ENCODE results near the gene ARMC7.
"Not testable (repeated sequence)": the region's sequence is repeated elsewhere in the genome, so short reads cannot be mapped to it uniquely, and the experiment has no call there.

Gene ARMC7

DNA sequence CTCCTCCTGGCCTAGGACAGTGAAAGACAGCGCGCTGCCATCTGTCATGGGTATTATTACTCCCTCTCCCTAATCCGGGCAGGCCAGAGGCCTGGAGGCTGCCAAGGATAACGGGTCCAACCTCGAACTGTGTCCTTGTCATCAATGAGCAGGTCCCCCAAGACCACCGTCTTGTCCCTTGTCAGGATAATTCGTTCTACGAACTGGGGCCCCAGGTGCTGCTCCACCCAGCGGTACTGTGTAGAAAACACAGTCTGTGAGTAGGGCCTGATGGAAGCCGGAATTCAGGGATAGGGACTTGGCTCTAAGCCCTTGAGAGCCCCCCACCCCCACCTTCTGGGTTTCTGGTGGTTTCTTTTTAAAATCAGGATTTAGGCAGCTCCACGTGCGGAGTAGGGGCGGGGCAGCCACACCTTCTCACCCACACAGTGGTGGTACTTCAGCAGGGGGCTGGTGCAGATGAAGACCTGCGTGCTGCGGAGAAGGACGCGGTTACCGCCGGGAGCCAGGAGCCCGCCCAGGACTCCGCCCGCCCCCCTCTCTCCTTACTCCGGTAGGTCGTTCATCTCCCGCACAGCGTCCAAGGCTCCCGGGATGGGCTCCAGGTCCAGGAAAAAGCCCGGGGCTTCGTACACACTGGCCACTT is 21.0 kb downstream of the ARMC7 start:
- peak; percentile 66 for DNase-seq

DNA sequence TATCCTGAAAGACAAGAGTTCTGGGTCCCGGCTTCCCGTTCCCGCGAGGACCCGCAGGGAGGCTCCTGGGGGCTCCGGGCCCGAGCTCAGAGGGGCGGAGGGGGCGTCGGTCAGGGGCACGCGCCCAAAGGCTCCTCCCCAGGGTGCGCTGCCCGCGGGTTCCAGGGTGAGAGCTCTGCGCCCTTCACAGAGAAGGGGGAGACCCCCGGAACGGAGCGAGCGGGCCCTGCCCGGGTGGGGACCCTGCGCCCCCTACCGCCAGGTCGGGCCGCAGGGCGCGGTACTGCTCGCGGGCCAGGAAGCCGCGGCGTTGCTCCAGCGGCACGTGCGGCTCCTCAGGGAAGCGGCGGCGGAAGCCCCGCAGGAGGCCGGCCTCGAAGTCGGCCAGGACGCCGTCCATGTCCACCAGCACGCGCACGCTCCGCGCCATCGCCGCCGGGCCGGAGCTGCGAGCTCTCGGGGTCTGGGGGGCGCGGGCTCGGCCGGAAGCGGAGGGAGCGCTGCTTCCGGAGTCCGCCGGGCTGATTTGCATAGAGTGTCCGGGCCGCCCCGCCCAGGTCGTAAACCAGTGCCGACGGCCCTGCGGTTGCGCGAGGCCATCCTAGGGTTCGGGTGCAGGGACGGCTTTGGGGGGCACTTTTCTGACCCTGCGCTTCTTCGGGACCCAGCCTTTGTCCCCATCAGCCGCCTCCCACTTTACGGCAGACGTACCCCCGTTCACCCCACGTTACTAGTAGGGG is 21.7 kb downstream of the ARMC7 start, which contains the start of gene NT5C:
Gene NT5C (minus strand): TSS at position 465 of the 740 bp plus-strand sequence. CDS start 35 bp downstream, at position 430.
- peak; percentile 70 for DNase-seq

DNA sequence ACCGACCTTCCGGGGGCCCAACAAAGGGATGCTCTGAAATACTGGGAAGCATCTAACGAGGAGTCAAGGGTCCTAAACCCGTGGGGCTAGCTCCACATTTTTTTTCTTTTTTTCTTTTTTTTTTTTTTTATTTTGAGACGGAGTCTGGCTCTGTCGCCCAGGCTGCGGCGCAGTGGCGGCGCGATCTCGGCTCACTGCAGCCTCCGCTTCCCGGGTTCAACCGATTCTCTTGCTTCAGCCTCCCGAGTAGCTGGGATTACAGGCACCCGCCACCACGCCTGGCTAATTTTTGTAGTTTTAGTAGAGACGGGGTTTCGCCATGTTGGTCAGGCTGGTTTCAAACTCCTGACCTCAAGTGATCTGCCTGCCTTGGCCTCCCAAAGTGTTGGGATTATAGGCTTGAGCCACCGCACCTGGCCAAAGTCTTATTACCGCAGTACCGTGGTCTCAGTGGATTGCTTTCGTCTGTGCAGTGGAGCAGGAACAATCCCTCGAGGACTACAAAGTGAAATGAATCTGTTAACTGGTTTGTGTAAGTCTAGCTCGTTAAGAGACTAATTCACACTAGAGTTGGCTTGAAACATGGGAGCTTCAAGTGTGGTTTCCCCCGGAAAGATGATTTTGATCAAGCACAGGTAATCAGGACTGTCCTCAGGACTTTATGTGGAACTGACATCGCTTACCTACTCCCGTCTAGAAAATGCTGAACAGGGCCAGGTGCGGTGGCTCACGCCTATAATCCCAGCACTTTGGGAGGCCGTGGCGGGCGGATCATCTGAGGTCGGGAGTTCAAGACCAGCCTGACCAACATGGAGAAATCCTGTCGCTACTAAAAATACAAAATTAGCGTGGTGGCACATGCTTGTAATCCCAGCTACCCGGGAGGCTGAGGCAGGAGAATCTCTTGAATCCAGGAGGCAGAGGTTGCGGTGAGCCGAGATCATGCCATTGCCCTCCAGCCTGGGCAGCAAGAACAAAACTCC is 22.5 kb downstream of the ARMC7 start:
- DNase-seq: not testable (repeated sequence)

DNA sequence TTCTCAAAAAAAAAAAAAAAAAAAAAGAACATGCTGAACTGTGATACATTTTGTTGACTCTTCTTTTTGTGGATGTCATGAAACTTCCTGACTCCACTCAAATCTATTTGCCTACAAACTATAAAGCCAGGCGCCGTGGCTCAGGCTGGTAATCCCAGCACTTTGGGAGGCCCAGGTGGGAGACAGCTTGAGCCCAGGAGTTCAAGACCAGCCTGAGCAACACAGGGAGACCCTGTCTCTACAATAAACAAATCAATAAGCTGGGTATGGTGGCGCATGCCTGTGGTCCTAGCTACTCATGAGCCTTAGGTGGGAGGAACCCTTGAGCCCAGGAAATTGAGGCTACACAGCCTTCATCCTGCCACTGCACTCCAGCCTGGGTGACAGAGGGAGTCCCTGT is 23.2 kb downstream of the ARMC7 start:
- no peak for DNase-seq

DNA sequence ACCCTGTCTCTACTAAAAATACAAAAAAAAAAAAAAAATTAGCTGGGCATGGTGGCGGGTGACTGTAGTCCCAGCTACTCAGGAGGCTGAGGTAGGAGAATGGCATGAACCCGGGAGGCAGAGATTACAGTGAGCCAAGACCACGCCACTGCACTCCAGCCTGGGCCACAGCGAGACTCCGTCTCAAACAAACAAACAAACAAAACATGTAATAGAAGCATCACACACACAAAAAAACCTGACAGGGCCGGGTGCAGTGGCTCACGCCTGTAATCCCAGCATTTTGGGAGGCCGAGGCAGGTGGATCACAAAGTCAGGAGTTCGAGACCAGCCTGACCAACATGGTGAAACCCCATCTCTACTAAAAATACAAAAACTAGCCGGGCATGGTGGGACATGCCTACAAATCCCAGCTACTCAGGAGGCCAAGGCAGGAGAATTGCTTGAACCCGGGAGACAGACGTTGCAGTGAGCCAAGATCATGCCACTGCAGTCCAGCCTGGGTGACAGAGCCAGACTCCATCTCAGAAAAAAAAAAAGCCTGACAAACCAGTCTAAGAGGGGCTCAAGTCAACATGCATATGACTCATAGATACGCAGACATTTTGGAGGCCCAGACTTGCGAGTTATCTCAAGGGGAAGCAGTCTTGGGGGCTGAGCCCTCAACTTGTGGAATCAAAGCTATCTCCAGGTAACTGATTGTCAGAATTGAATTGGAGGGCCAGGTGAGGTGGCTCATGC is 24.0 kb downstream of the ARMC7 start:
- not testable (repeated sequence) for DNase-seq

DNA sequence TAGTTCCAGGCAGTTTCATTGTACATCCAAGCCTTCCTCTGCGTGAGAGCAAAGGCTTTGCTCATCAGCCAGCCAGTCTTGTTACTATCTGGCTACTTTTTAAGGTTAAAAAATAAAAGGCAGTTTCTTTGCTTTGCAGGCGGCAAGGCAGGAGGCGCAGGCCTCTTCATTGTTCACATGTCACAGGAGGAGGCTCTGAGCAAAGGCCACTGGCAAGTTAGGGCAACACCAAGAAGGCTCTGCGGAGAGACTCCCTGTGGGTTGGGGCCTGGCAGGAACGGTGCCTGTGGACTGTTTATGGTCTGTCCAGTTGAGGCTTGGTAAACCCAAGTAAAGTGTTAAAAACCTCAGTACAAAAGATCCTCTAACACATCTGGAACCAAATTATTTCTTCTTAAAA is 25.7 kb downstream of the ARMC7 start:
- DNase-seq: no peak

DNA sequence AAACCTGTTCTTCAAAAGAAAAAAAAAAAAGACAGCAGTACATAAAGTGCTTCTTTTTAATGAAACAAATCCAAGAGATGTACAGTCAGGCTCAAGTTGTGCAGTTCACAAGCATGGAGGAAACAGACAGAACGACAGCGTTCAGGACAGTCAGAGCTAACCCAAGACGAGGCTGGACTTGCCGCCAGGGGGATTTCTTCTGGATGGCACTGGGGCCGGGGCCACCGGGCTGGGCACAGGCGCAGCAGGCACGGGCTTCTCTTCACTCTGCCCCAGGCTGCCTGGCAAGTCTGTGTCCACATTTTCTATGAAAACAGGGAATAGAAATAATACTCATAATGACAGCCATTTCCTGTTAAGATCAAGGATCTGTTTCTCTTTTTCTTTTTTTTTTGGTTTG is 26.2 kb downstream of the ARMC7 start:
- no peak for DNase-seq

DNA sequence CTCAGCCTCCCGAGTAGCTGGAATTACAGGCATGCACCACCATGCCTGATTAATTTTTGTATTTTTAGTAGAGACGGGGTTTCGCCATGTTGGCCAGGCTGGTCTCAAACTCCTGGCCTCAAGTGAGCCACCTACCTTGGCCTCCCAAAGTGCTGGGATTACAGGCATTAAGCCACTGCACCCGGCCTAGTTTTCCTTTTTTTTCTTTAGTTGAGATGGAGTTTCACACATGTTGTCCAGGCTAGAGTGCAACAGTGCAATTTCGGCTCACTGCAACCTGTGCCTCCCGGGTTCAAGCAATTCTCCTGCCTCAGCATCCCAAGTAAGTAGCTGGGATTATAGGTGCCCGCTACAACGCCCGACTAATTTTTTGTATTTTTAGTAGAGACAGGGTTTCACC is 28.0 kb downstream of the ARMC7 start:
- DNase-seq: not testable (repeated sequence)

DNA sequence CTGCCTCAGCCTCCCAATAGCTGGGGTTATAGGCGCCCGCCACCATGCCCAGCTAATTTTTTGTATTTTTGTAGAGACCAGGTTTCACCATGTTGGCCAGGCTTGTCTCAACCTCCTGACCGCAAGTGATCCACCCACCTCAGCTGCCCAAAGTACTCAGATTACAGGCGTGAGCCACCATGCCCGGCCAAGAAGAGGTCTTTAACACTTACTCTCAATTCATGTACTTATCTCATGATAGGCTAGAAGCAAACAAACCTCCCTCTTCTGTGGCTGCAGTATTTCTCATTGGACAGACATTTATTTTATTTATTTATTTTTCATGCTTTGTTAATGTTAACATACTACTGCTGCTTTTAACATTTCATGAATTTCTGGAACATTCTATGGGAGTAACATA is 28.8 kb downstream of the ARMC7 start:
- DNase-seq: no peak

DNA sequence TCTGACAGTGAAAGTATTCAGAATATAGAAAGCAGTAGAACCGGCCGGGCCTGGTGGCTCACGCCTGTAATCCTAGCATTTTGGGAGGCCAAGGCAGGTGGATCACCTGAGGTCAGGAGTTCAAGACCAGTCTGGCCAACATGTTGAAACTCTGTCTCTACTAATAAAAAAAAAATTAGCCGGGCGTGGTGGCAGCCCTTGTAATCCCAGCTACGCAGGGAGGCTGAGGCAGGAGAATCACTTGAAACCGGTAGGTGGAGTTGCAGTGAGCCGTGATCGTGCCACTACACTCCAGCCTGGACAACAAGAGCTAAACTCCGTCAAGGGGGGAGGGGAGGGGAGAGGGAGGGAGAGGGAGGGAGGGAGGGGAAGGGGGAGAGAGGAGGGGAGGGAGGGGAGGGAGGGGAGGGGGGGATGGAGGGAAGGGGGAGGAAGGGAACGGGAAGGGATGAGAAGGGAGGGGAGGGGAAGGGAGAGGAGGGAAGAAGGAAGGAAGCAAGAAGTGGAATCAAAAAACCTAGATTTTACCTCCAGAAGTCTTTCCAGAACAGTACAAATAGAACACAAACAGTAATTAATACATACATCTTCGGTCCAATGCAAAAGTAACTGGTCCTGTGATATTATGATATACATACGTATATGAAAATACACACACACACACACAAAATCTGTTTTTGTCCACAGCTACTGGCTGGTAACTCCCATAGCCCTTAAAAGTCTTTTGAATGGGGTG is 32.6 kb downstream of the ARMC7 start:
- no peak for DNase-seq

DNA sequence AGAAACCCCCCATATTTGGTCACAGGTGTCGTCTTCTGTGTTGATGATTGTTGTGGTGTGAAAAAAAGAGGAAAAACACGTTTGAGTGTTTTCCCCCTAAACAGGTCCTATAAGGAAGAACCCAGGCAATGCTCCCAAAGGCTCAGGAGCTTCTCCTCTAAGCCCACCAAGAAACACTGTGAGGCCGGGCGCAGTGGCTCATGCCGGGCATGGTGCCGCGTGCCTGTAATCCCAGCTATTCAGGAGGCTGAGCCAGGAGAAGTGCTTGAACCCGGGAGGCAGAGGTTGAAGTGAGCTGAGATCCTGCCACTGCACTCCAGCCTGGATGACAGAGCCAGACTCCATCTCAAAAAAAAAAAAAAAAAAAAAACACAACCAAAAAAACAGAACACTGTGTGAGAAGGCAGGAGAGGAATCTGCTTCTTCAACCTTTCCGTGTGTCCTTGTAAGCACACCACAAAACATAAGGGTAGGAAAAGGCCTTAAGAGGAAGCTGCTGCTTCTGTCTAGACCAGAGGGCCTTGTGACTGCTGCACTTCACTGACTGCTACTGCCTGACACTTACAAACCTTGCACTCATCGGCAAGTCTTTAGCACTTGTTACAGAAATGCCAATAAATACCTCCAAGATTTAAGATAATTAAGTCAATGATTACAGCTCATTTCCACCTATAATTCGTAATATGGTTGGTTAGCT is 35.2 kb downstream of the ARMC7 start:
- DNase-seq: no peak

DNA sequence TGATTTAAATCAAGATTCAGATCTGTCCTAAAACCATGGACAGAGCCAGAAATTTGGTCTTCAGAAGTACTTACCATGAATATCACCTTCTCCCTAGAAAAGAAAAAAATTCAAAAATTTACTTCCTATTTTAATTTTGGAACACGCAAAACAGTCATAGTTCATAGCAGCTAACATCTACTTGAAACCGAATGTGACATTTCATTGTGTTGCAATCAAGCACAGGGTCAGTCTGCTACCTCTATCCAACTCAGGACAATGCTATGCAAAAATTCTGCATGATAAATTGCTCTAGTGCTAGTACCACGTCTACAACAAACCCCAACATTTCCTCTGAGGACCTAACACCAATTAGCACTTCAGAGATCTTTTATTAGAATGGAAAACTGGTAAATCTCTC is 36.8 kb downstream of the ARMC7 start:
- DNase-seq: no peak

DNA sequence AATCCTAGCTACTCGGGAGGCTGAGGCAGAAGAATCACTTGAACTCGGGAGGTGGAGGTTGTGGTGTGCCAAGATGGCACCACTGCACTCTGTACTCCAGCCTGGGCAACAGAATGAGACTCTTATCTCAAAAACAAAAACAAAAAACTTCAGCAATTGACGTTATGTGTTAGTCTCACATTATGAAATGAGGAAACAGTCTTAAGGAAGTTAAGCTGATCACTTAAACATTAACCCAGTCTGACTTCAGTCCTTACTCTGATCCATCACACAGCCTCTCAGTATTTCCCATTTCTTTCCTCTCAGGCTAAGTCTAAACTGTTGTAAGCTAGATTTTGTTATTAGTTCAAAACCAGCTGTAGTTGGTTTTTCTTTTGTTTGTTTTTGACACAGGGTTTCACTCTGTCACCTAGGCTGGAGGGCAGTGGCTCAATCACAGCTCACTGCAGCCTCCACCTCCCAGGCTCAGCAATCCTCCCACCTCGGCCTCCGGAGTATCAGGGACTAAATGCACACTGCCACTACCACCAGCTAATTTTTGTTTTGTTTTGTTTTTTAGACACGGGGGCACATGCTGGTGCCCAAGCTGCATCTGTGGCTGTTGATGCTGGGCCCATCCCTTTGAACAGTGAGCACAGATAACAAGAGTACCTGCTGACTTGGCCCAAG is 38.2 kb downstream of the ARMC7 start:
- no peak for DNase-seq

DNA sequence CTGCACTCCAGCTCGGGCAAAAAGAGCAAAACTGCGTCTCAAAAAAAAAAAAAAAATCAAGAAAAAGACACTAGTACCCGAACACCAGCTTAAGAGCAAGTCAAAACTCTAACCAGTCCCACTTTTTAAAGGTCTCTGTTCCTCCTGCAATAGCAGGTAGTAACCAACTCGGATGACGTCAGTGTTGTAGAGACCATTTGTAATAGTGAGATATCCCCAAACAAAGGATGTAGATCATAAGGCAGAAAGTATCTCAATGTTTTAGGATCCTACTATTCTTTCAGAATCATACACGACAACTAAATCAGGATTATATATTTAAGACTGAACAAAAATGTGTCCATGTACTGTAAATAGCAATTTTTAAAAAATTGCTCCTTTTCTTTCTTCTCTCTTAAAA is 42.2 kb downstream of the ARMC7 start:
- DNase-seq: no peak

DNA sequence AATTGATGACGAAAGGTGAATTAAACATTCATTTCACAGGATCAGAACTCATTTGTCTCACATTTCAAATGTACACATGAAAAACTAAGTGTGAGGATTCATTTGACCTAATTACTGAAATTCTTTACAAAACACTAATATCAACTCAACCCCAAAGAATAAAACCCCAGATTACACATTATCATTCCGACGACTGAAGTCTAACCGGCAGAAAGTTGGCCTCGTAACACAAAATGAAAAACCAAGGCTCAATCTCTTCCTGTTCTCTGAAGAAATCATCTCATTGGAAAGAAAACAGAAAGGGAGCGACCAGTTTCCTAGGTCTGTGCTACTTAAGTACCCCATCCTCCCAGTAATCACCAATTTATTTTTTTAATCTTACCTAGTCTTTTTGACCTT is 42.8 kb downstream of the ARMC7 start:
- no peak for DNase-seq

DNA sequence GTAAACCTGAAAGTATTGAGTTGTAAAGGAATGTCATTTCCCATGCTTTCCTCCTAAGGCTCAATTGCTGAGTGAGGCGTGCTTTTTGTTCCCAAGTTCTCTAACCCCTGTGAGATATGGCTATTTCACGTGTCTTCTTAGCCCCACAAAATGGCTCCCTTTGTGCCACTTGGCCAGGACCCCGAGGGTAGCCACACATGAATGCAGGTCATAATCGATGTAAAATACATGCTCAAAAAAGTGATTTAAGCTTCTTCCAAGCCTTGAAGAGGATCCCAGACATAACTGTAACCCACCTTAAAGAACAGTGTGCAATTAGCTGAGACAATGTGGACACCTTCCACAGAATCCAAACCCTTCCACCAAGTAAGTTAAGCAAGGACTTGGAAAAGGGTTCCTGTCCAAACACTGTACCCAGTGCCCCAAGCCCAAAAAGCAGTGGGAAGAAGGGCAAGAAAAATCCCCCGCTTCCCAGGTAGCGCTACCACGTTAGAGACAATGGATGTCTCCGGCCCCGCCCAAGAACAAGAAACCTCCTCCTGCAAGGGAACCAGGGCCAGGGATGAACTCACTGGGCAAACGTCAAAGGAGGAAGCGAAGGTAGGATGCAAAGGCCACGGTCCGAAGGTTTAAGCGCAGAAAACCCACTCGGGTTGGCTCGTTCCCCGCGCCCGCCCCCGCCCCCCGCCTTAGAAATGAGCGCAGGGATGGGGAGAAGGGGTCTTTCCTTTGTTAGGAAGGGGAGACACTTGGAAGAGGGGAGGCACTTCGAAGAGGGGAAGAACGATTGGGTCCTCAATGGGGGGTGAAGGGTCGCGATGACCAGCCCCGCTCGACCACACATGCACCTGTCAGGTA is 43.4 kb downstream of the ARMC7 start:
- peak; percentile 17 for DNase-seq

DNA sequence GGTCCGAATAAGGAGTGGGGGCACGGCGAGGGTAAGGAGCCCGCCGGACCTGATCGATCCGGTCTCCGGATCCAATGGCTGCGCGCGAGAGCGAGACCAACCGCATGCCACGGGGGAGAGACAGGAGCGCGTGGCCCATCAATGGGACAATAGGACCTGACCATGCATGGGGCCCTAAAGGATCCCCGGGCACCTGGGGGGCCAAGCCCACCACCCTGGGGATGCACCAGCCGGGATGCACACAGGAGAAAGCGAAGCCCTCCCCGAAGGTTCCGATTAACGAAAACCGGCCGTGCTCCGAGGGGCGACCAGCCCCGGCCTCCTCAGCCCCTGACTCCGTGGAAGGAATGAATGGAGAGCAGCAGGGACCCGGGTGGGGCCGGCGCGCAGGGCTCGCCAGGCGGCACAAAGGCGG is 44.0 kb downstream of the ARMC7 start:
- no peak for DNase-seq

DNA sequence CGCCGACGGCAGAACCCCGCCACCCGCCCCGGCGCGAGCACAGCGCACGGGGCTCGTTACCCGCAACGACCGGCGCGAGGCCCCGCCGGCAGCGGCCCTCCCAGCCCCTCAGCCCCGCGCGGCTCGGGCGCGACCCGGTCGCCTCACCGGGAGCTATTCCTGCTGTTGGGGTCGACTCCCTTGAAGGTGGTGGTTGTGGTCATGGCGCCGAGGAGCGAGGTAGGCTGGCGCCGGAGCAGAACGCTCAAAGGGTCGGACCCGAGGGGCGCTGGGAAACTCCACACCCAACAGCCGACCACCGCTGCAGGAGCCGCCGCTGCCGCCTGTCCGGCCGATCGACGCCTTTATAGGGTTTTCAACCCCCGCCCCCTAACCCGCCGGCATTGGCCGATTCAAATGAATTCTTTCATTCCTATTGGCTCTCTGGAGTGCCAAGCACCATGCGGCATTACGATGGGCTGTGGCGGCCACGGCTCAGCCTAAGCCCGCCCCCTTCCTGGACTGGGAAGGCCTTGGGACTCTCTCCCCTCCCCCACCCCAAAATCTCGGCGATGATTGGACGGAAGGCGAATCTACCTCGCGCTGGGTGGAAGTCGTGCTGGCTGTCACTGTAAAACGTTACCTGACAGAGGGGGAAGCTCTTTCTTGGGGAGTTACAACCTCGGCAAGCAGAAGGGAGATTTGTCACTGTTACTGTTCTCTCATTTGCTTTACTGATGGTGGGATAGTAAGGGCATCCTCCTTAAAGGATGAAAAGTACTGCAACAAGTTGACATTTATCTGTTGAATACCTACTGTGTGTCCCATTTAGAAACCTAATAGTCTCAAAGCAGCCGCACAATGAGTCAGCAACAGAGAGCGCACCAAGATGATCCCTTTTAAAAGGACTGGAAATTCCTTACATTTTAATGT is 44.7 kb downstream of the ARMC7 start, which contains the start of gene JPT1:
Gene JPT1 (minus strand): TSS at position 318 of the 912 bp plus-strand sequence. CDS start 115 bp downstream, at position 203.
- peak; percentile 97 for DNase-seq

Measured in activated naive CD4-positive, alpha-beta T cell treated with anti-CD3 and anti-CD28 coated beads, Interleukin-2, amount 50 U/mL, for 16 hours (primary cell).